GM12872 (cell line): Measurements from ENCODE around the gene ZNF205.

Experiments
- CTCF ChIP-seq: IDR thresholded peaks from 3 replicates; pipeline ENCODE4 v1.5.1; 2011; ENCODE audit warnings: low read depth, mild to moderate bottlenecking, low read length, moderate library complexity; ENCODE audit not compliant: insufficient read depth

Gene ZNF205

GRCh38 chr16:3148256-3149192, 36.1 kb downstream of the ZNF205 start:
- TF ChIP-seq CTCF, result no peak

- no peak for TF ChIP-seq CTCF
These were observed 36.8 kb downstream of the ZNF205 start for GRCh38 chr16:3149193-3149530.

- TF ChIP-seq CTCF, result peak; percentile 65
These were observed 37.4 kb downstream of the ZNF205 start for GRCh38 chr16:3149630-3150345.

- TF ChIP-seq CTCF, result no peak
These were observed 38.2 kb downstream of the ZNF205 start for GRCh38 chr16:3150346-3151218.

GRCh38 chr16:3152027-3152276, 39.6 kb downstream of the ZNF205 start:
- TF ChIP-seq CTCF, result no peak

GRCh38 chr16:3152277-3152990, 40.0 kb downstream of the ZNF205 start:
- TF ChIP-seq CTCF, result peak; percentile 51
